ENCODE results near the gene STUB1.

DNA sequence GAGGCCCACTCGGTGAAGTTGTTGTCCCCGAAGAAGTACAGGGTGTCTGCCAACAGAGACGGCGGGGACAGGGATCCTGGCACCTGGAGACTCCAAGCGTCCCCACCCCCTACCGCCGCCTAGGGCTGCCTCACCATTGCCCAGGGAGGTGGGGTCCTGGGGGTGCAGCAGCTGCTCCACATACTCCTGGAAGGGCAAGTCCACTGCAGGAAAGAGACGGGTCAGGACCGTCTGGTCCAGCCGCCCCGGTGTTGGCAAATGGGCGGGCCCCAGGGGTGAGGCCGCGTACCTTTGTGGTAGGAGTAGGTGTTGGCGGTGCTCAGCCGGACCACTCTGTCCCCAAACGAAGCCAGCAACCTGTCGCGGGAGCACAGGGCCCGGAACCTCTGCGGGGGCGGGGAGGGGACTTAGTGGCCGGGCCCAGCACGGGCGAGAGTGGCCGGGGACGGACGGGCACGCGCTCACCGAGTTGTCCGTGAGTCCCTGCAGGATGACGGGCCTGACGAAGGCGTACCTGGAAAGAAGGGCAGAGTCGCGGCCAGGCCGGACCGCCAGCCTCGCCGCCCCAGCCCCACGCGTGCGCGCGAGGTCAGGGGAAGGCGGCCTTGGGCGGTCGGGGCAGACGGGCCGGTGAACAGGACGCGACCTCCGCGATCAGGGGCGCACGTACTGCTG, 3.3 kb downstream of the STUB1 start:
- TF ChIP-seq RARB (CRISPR knock-in tag; IDR thresholded peaks at IDR 0.05), result no peak; the same call in 1 of the 2 replicates
- TF ChIP-seq CSDC2 (CRISPR knock-in tag; IDR thresholded peaks at IDR 0.05), result no peak
- TF ChIP-seq, protein P1, sequence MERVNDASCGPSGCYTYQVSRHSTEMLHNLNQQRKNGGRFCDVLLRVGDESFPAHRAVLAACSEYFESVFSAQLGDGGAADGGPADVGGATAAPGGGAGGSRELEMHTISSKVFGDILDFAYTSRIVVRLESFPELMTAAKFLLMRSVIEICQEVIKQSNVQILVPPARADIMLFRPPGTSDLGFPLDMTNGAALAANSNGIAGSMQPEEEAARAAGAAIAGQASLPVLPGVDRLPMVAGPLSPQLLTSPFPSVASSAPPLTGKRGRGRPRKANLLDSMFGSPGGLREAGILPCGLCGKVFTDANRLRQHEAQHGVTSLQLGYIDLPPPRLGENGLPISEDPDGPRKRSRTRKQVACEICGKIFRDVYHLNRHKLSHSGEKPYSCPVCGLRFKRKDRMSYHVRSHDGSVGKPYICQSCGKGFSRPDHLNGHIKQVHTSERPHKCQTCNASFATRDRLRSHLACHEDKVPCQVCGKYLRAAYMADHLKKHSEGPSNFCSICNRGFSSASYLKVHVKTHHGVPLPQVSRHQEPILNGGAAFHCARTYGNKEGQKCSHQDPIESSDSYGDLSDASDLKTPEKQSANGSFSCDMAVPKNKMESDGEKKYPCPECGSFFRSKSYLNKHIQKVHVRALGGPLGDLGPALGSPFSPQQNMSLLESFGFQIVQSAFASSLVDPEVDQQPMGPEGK (CRISPR knock-in tag; IDR thresholded peaks at IDR 0.05; ENCODE audit: borderline replicate concordance), result no peak
- no peak for TF ChIP-seq ISL1 (CRISPR knock-in tag; IDR thresholded peaks at IDR 0.05)
- TF ChIP-seq ZNF8 (CRISPR knock-in tag; IDR thresholded peaks at IDR 0.05), result no peak
- TF ChIP-seq ARNTL (CRISPR knock-in tag; IDR thresholded peaks at IDR 0.05; ENCODE audit: borderline replicate concordance, low read depth), result no peak
- no peak for TF ChIP-seq GLIS3 (CRISPR knock-in tag; IDR thresholded peaks at IDR 0.05)
- no peak for TF ChIP-seq TOX (CRISPR knock-in tag; IDR thresholded peaks at IDR 0.05; ENCODE audit: borderline replicate concordance)
- TF ChIP-seq POU6F1 (CRISPR knock-in tag; IDR thresholded peaks at IDR 0.05; ENCODE audit: borderline replicate concordance, low read depth), result no peak
- TF ChIP-seq ZFP30 (CRISPR knock-in tag; IDR thresholded peaks at IDR 0.05), result no peak
- TF ChIP-seq SNAI2 (CRISPR knock-in tag; IDR thresholded peaks at IDR 0.05), result no peak
- no peak for TF ChIP-seq PPARA (CRISPR knock-in tag; IDR thresholded peaks at IDR 0.05; ENCODE audit: borderline replicate concordance)
- TF ChIP-seq ESRRG (CRISPR knock-in tag; IDR thresholded peaks at IDR 0.05), result no peak

All from SK-N-SH treated with all-trans-retinoic acid at 6 μM for 48 hours (cell line).